GM19372 (cell line): ENCODE data around the gene EDEM3.
"Not testable (repeated sequence)": the region's sequence is repeated elsewhere in the genome, so short reads cannot be mapped to it uniquely, and the experiment has no call there.

ENCODE experiments used
- ATAC-seq: cut with Tn5 transposase; IDR thresholded peaks from one replicate; pipeline ENCODE4 v1.9.1; 2021; ENCODE audit warnings: mild to moderate bottlenecking, low read depth, moderate library complexity; ENCODE audit not compliant: unreplicated experiment

EDEM3 gene

GRCh38 chr1:184754476-184755225 lies at the start of gene EDEM3:
Gene EDEM3, minus strand, starts transcription at chr1:184754858. Its CDS starts 212 bp downstream, at chr1:184754646.
- peak; percentile 87 for ATAC-seq

- ATAC-seq: no peak
These were observed 49.6 kb upstream of the EDEM3 start for GRCh38 chr1:184804220-184804619.

GRCh38 chr1:184803180-184803492 lies 48.5 kb upstream of the EDEM3 start:
- no peak for ATAC-seq

- ATAC-seq: no peak
These were observed 47.9 kb upstream of the EDEM3 start for GRCh38 chr1:184802354-184803179.

- no peak for ATAC-seq
These were observed 46.8 kb upstream of the EDEM3 start for GRCh38 chr1:184801503-184801902.

GRCh38 chr1:184800876-184801275 lies 46.2 kb upstream of the EDEM3 start:
- ATAC-seq: no peak

- ATAC-seq: no peak
These were observed 39.3 kb upstream of the EDEM3 start for GRCh38 chr1:184793967-184794366.

- ATAC-seq: no peak
These were observed 37.9 kb upstream of the EDEM3 start for GRCh38 chr1:184792450-184792969.

GRCh38 chr1:184791550-184791900 lies 36.9 kb upstream of the EDEM3 start:
- ATAC-seq: no peak

GRCh38 chr1:184790642-184791549 lies 36.2 kb upstream of the EDEM3 start:
- ATAC-seq: no peak

GRCh38 chr1:184789884-184790283 lies 35.2 kb upstream of the EDEM3 start:
- no peak for ATAC-seq

- ATAC-seq: no peak
These were observed 34.3 kb upstream of the EDEM3 start for GRCh38 chr1:184788970-184789369.

GRCh38 chr1:184785529-184785928 lies 30.9 kb upstream of the EDEM3 start:
- ATAC-seq: no peak

- not testable (repeated sequence) for ATAC-seq
These were observed 29.1 kb upstream of the EDEM3 start for GRCh38 chr1:184783723-184784122.

- no peak for ATAC-seq
These were observed 27.3 kb upstream of the EDEM3 start for GRCh38 chr1:184781941-184782340.

GRCh38 chr1:184775885-184776284 lies 21.2 kb upstream of the EDEM3 start:
- ATAC-seq: no peak

- no peak for ATAC-seq
These were observed 20.7 kb upstream of the EDEM3 start for GRCh38 chr1:184775329-184775728.

- no peak for ATAC-seq
These were observed 19.2 kb upstream of the EDEM3 start for GRCh38 chr1:184773762-184774320.

GRCh38 chr1:184771190-184771691 lies 16.6 kb upstream of the EDEM3 start:
- ATAC-seq: no peak
